GM23338 (cell line): ENCODE measurements around the gene RAX2.
A peak's percentile ranks its signal among the peaks of the same experiment; 100 is the strongest.

Experiments used
- REST ChIP-seq: IDR thresholded peaks from one replicate; pipeline ENCODE4 v1.6.1; 2018; ENCODE audit warnings: antibody characterized with exemption; ENCODE audit not compliant: unreplicated experiment
- TF ChIP-seq, protein P1 (sequence below), 2 experiments: fragments of 200-600 bp in 1 of 2; sonication (generic) in 1 of 2; conservative IDR thresholded peaks; 2 replicates each; pipeline versions ENCODE4 v1.5.1 to v1.6.1; 2016 to 2017; ENCODE audit warnings: antibody characterized with exemption in 2 of 2, low read depth in 2 of 2, mild to moderate bottlenecking in 2 of 2, moderate library complexity in 1 of 2

- TF ChIP-seq, protein P1, sequence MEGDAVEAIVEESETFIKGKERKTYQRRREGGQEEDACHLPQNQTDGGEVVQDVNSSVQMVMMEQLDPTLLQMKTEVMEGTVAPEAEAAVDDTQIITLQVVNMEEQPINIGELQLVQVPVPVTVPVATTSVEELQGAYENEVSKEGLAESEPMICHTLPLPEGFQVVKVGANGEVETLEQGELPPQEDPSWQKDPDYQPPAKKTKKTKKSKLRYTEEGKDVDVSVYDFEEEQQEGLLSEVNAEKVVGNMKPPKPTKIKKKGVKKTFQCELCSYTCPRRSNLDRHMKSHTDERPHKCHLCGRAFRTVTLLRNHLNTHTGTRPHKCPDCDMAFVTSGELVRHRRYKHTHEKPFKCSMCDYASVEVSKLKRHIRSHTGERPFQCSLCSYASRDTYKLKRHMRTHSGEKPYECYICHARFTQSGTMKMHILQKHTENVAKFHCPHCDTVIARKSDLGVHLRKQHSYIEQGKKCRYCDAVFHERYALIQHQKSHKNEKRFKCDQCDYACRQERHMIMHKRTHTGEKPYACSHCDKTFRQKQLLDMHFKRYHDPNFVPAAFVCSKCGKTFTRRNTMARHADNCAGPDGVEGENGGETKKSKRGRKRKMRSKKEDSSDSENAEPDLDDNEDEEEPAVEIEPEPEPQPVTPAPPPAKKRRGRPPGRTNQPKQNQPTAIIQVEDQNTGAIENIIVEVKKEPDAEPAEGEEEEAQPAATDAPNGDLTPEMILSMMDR (conservative IDR thresholded peaks at IDR 0.05; ENCODE audit: low read depth in 2 of 2), result peak; percentile 63 to 89
- TF ChIP-seq REST, result no peak
Observed at GRCh38 chr19:3783660-3784584, 11.9 kb upstream of the RAX2 start.
